Suprapubic skin (tissue), 4 donors: Measurements from ENCODE around the gene EEF1AKMT2. TPM values are rescaled to one million over a fixed set of nuclear protein-coding genes. Genes with fewer than 3 reads are reported as not detected.
"Not testable (repeated sequence)": the region's sequence is repeated elsewhere in the genome, so short reads cannot be mapped to it uniquely, and the experiment has no call there.

Experiments used
- DNase-seq, 2 donors: peaks; one replicate each; pipeline ENCODE4 v3.0.0-alpha.2; 2019; ENCODE audit warnings: low spot score in 2 of 2
- H3K27ac ChIP-seq: fragments of 200-600 bp; sonication (generic); one replicate; pipeline ENCODE4 v1.5.1; 2019
- H3K27me3 ChIP-seq: fragments of 200-600 bp; sonication (generic); one replicate; pipeline ENCODE4 v1.5.1; 2019
- H3K36me3 ChIP-seq: fragments of 200-600 bp; sonication (generic); one replicate; pipeline ENCODE4 v1.5.1; 2019
- H3K4me1 ChIP-seq: fragments of 200-600 bp; sonication (generic); one replicate; pipeline ENCODE4 v1.5.1; 2019
- H3K4me3 ChIP-seq: fragments of 200-600 bp; sonication (generic); one replicate; pipeline ENCODE4 v1.5.1; 2019; ENCODE audit warnings: mild to moderate bottlenecking
- H3K9me3 ChIP-seq: fragments of 200-600 bp; sonication (generic); one replicate; pipeline ENCODE4 v1.5.1; 2019
- EP300 ChIP-seq: sonication (generic); formaldehyde crosslinking; IDR thresholded peaks from one replicate; pipeline ENCODE4 v1.6.1; 2017; ENCODE audit warnings: antibody characterized with exemption
- POLR2A ChIP-seq, 2 donors: fragments of 450-650 bp; IDR thresholded peaks; one replicate each; pipeline ENCODE4 v1.6.1; 2017; ENCODE audit warnings: antibody characterized with exemption in 2 of 2, mild to moderate bottlenecking in 2 of 2, moderate library complexity in 2 of 2
- POLR2AphosphoS5 ChIP-seq, 3 donors: sonication (generic); formaldehyde crosslinking; IDR thresholded peaks; one replicate each; pipeline ENCODE4 v1.6.1; 2017; ENCODE audit warnings: antibody characterized with exemption in 3 of 3
- WGBS: methylation state at CpG from one replicate; pipeline ENCODE4 v1.1.5; 2018; 5-methylcytosine and 5-hydroxymethylcytosine counted together
- total RNA-seq, 4 donors: library from RNA; depleted of rRNA; stranded (reverse); fragments of >200 nt; gene quantifications; one replicate each; pipeline ENCODE4 v1.1.0, GENCODE V29; 2016
- TF ChIP-seq, protein P1 (sequence below), 2 donors: fragments of 200-600 bp in 1 of 2; fragments of 450-650 bp in 1 of 2; sonication (generic) in 1 of 2; IDR thresholded peaks; one replicate each; pipeline ENCODE4 v1.5.1; 2016 to 2019; ENCODE audit warnings: antibody characterized with exemption in 2 of 2, mild to moderate bottlenecking in 1 of 2, moderate library complexity in 1 of 2

Gene EEF1AKMT2
- total RNA-seq, 4 donors from 2014 or later: 11.4 to 23.8 (median 15.3) TPM

DNA sequence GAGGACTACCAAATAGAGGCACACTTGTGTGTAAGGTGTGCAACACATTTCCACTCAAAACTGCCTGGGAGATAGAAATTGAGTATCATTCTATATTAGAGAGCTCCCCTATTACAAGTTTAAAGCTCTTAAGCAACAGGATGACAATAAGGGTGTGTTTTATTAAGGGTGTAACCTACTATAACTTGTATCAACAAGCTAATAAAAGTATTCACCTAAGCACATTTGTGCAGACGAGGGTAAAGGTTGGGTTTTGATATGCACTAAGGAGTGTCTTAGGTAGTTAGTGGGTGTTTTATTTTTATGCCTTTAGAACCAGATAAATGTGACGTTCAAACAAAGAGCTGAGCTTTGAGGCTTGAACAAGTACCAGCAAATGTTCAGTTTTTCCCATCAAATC lies 44.7 kb downstream of the EEF1AKMT2 start:
- DNase-seq: no peak
- WGBS: 51% methylated on average over 2 of the region's 2 CpGs

DNA sequence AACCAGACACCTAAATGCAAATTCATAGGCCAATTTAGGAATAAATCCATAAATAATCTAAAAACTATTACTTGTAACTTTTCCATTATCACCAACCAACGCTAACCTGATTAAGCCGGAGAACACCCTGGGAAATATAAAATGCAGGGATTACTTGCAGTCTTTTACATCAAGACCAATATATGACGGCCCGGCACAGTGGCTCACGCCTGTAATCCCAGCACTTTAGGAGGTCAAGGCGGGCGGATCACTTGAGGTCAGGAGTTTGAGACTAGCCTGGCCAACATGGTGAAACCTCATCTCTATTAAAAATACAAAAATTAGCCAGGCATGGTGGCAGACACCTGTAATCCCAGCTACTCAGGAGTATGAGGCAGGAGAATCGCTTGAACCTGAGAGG lies 45.2 kb downstream of the EEF1AKMT2 start:
- Histone ChIP-seq H3K4me1 (peaks cover 50% of the 10 kb centered on the region), H3K27ac (peak overlapping the region; percentile 95)
- not testable (repeated sequence) for H3K4me3 ChIP-seq, H3K36me3 ChIP-seq, H3K27me3 ChIP-seq, H3K9me3 ChIP-seq, DNase-seq
- 84% methylated on average over 8 of the region's 8 CpGs for WGBS

More for the DNA sequence above, 44.7 kb downstream of the EEF1AKMT2 start:
- peak overlapping the region; percentile 95 for H3K27ac ChIP-seq
- no peaks in the 10 kb centered on the region for H3K36me3 ChIP-seq
- H3K9me3 ChIP-seq: no peaks in the 10 kb centered on the region
- peaks cover 45% of the 10 kb centered on the region for H3K4me1 ChIP-seq
- TF ChIP-seq, protein P1, sequence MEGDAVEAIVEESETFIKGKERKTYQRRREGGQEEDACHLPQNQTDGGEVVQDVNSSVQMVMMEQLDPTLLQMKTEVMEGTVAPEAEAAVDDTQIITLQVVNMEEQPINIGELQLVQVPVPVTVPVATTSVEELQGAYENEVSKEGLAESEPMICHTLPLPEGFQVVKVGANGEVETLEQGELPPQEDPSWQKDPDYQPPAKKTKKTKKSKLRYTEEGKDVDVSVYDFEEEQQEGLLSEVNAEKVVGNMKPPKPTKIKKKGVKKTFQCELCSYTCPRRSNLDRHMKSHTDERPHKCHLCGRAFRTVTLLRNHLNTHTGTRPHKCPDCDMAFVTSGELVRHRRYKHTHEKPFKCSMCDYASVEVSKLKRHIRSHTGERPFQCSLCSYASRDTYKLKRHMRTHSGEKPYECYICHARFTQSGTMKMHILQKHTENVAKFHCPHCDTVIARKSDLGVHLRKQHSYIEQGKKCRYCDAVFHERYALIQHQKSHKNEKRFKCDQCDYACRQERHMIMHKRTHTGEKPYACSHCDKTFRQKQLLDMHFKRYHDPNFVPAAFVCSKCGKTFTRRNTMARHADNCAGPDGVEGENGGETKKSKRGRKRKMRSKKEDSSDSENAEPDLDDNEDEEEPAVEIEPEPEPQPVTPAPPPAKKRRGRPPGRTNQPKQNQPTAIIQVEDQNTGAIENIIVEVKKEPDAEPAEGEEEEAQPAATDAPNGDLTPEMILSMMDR (IDR thresholded peaks at IDR 0.05): no peak
- TF ChIP-seq POLR2A (IDR thresholded peaks at IDR 0.05): no peak
- no peak for TF ChIP-seq EP300
- no peak for TF ChIP-seq POLR2AphosphoS5 (IDR thresholded peaks at IDR 0.05)
- H3K4me3 ChIP-seq: no peak overlapping the region
- H3K27me3 ChIP-seq: no peaks in the 10 kb centered on the region

DNA sequence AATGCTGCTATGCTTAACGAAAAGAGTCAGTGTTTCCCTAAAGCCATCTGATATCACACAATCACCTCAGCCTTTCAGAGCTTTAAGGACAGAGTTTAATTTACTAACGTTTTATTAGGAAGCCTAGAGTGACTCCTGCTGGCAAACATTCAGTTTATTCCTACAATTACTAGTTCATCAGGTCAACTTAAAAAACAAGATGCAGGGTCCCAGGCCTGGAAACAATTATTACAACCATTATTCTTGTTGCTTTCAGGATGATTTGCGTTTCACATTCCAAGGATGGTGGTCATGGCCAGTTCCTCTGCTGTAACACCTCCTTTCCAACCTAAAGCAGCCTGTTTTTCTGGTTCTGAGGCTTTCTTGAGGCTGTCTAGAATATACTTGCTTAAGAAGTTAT lies 46.0 kb downstream of the EEF1AKMT2 start:
- H3K27ac ChIP-seq: peak overlapping the region; percentile 95
- DNase-seq: no peak
- no peak overlapping the region for H3K4me3 ChIP-seq
- TF ChIP-seq POLR2AphosphoS5 (IDR thresholded peaks at IDR 0.05): peak in 1 of 3 donors; percentile 42
- TF ChIP-seq EP300: no peak
- TF ChIP-seq, protein P1 (IDR thresholded peaks at IDR 0.05): peak in 1 of 2 donors; percentile 17
- no peak for TF ChIP-seq POLR2A (IDR thresholded peaks at IDR 0.05)
- H3K36me3 ChIP-seq: no peaks in the 10 kb centered on the region
- peaks cover 58% of the 10 kb centered on the region for H3K4me1 ChIP-seq
- no peaks in the 10 kb centered on the region for H3K9me3 ChIP-seq
- no peaks in the 10 kb centered on the region for H3K27me3 ChIP-seq
- WGBS: 17% methylated on average over 3 of the region's 3 CpGs

DNA sequence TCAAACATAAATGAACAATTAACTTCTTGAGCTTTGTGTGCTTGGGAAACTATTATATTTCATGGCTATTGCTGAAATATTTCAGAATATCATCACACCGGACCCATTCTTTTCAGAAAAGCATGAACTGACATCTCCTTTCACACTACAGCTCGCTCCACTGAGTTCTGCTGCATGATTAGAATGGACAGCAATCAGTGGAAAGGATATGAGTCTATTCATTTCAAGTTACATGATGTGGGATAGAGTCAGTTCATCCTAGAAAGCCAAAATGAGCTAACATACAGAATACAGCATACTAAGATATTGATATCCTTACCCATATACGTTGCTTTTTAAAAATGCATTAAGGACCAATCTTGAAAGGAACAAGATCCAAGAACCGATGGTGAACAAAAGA lies 46.4 kb downstream of the EEF1AKMT2 start:
- 52% methylated on average over 4 of the region's 4 CpGs for WGBS
- no peak for TF ChIP-seq POLR2AphosphoS5 (IDR thresholded peaks at IDR 0.05)
- TF ChIP-seq, protein P1 (IDR thresholded peaks at IDR 0.05): no peak
- TF ChIP-seq POLR2A (IDR thresholded peaks at IDR 0.05): no peak
- no peak for TF ChIP-seq EP300
- Histone ChIP-seq H3K4me3 (no peak overlapping the region), H3K27ac (peak overlapping the region; percentile 95), H3K36me3 (no peaks in the 10 kb centered on the region), H3K27me3 (no peaks in the 10 kb centered on the region), H3K4me1 (peaks cover 62% of the 10 kb centered on the region), H3K9me3 (no peaks in the 10 kb centered on the region)
- DNase-seq: no peak

DNA sequence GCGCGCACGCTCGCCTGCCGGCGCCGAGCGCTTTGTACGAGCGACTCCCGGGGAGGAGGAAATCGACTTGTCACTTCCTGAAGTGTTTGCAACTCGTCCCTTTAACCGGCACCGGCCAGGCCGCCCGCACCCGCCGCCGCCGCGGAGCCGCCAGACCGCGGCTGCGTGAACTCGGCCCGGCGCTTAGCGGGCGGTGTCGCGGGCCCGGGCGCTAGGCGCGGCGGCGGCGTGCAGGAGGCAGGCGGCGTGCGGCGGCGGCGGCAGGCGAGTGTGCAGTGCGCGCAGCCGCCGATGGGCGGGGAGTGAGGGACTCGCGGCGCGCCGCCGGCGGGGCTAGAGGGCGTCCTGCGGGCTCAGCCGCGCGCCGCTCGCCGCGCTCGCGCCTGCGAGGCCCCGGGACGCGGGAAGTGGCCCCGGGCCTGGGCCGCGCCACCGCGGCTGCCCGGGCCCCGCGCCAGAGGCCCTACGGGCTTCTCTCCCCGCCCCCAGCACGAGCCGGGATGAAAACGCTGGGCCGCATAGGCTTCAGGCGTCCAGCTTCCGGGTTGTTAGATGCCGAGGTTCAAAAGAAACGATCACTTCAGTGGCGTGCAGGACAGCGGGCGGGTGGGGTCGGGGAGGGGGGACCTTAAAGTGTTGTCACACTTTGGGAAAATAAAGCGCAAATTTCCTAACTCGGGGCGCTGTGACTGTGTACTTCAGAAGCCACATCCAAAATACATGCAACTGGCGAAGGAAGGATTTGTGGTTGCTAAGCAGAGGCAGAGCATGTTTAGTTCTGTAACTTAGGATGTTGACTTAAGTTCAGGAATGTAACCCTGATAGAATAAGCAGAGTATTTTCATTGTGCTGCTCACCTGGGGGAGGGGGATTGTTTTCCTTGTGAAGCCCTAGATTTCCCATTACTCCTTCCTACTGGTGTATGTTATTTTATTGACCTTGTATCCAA lies 47.3 kb downstream of the EEF1AKMT2 start, which contains the start of gene FAM53B:
Gene FAM53B, minus strand, starts transcription at position 277 of the 949 bp plus-strand sequence. CDS start 37,665 bp downstream, outside the sequence.
- no peak for TF ChIP-seq EP300
- TF ChIP-seq, protein P1 (IDR thresholded peaks at IDR 0.05): peak in 1 of 2 donors; percentile 35
- peak in 1 of 3 donors; percentile 22 for TF ChIP-seq POLR2AphosphoS5 (IDR thresholded peaks at IDR 0.05)
- TF ChIP-seq POLR2A (IDR thresholded peaks at IDR 0.05): peak in 1 of 2 donors; percentile 58
- H3K27ac ChIP-seq: peak within 1 kb of the TSS; percentile 95
- no peaks in the 10 kb centered on the region for H3K36me3 ChIP-seq
- no peaks in the 10 kb centered on the region for H3K27me3 ChIP-seq
- H3K4me3 ChIP-seq: peak within 1 kb of the TSS; percentile 90
- H3K9me3 ChIP-seq: no peaks in the 10 kb centered on the region
- H3K4me1 ChIP-seq: peaks cover 71% of the 10 kb centered on the region
- DNase-seq: peak in 1 of 2 donors; percentile 86
- WGBS: under 1% methylated on average over 46 of the region's 100 CpGs
